NCI-H146 treated with DMSO at 0.1 percent for 48 hours (cell line): ENCODE measurements around the gene RPL38.
A peak's percentile ranks its signal among the peaks of the same experiment; 100 is the strongest.

ENCODE experiments used
- DNase-seq: peaks from one replicate; lab custom pipeline; 2025; ENCODE audit not compliant: unreplicated experiment; lab: John Stamatoyannopoulos, UW

RPL38 gene

GRCh38 chr17:74245871-74246270 lies 42.4 kb downstream of the RPL38 start:
- no peak for DNase-seq

DNA sequence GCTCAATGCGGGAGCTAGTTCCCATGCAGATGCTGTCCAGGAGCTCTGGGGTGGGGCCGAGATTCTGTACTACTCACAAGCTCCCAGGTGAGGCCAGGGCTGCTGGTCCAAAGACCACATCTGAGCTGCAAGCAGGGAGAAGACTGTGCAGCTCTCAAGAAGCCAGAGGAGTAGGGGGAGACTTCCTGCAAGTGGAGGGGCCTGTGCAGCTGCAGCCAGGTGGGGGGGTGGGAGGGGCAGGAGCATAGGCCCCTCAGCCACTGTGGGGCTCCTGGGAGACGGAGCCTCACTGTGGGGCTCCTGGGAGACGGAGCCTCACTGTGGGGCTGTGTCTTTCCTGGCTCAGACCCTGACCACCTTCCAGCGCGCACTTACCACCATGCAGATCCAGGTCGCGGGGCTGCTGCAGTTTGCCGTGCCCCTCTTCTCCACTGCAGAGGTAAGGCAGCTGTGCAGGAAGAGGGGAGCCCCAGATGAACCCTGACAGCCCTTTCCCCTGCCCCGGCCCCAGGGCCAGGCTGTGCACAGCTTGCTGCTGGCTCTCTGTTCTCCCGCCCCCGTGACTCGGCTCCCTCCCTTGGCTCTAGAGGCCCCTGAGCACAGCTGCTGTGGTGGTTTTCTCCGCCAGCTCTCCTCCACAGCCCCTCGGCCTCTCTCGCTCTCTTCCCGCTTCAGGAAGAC lies 46.3 kb downstream of the RPL38 start:
- no peak for DNase-seq

DNA sequence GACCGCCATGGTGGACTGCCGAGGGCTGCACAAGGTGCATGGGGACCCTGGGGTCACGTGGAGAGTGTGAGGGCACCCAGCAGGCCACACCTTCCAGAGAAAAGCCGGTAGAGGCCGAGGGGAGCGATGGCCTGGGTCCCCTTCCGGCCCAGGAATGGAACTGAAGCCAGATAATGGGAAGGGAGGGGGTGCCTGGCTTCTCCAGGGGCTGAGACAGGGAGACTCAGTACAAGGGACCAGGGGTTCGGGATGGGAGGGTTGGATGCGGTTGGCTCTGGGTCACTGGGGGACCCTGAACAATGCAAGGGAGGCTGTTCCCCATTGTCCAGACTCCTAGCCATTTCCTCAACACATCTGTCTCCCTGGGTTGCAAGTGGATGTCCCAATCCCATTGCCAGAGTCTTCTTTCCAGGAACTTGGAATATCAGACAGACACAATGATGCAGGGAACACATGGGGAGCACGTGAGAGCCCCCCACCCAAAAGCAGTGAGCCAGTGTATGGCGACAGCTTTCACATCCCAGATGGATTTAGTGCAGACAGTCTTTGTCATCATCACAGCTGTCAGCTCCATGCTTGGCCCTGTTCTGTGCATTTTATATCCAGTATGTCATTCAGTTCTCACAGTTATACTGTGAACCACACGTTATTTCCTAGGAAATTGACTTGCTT lies 47.0 kb downstream of the RPL38 start:
- no peak for DNase-seq

GRCh38 chr17:74251051-74251450 lies 47.6 kb downstream of the RPL38 start:
- DNase-seq = no peak

DNA sequence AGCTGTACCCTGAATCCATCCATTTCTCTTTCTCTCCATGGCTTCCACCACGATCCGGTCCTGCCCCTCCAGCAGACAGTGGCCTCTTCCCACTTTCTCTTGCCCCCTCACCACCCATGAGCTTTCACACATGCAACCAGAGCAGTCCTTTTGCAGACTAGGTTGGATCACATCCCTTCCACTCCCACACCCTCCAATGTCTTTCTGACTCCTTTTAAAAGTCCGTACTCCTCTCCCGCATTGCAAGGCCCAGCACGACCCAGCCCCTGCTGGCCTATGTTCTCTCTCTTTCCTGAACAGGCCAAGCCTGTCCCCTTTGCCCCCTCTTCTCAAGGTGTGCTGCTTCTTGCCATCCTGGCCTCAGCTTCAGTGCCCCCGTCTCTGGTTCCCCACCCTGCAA lies 48.1 kb downstream of the RPL38 start:
- DNase-seq = no peak

- no peak for DNase-seq
Measured at GRCh38 chr17:74252211-74252610, 48.7 kb downstream of the RPL38 start.

DNA sequence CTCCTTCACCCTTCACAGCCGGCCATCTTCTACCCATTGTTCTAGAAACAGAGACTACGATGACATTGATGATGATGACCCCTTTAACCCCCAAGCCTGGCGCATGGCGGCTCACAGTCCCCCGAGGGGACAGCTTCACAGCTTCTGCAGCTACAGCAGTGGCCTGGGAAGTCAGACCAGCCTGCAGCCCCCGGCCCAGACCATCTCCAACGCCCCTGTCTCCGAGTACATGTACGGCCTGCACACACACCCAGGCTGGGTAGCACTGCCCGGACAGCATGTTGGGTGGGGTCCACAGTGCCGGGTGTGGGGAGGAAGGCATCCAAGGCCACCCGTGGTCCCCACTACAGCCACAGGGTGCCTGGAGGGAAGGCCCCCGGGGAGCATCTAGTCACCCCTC lies 49.6 kb downstream of the RPL38 start:
- no peak for DNase-seq

GRCh38 chr17:74257311-74257710 lies 53.8 kb downstream of the RPL38 start:
- DNase-seq = no peak

GRCh38 chr17:74259667-74260524 lies 56.4 kb downstream of the RPL38 start:
- DNase-seq = peak; percentile 62
